NB4 (cell line): Measurements from ENCODE around the gene LGALS4.

Experiments used
- CTCF ChIP-seq: IDR thresholded peaks from one replicate; pipeline ENCODE4 v1.5.1; 2012; ENCODE audit warnings: low read depth, low read length
- POLR2A ChIP-seq: IDR thresholded peaks from 2 replicates; pipeline ENCODE4 v1.6.1; 2011; ENCODE audit warnings: mild to moderate bottlenecking; ENCODE audit not compliant: insufficient read length; ENCODE audit errors: extremely low read depth

GRCh38 chr19:38788478-38789243 lies 24.1 kb downstream of the LGALS4 start, which contains the start of gene LGALS7B:
- no peak for TF ChIP-seq CTCF
- no peak for TF ChIP-seq POLR2A
